ENCODE results near the gene PSMD10. TPM values are rescaled to one million over a fixed set of nuclear protein-coding genes. Genes with fewer than 3 reads are reported as not detected.

Gene PSMD10
- total RNA-seq, 1 donor from 2014 or later: 47.3 TPM

DNA sequence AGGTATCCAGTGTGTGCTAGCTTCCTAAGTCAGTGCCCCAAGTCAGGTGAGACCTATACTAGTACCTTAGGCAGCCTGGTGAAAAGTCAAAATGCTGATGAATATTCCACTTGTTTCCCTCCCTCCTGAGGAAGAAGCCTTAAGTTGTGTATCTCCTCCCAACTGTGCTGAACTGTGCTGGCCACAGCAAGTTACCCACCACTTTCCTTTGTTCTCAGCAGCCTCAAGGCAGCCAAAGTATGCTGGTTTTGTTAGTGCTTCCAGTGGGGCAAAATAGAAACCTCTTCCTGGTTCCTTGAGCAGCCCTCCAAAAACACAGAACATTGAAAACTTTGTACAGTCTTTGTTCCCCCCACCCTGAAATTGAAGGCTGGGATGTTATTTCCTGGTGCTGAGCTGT lies 14.1 kb upstream of the PSMD10 start:
- Histone ChIP-seq H3K9me3 (ENCODE audit: insufficient read depth, low read depth, low read length) (no peaks in the 10 kb centered on the region), H3K4me1 (ENCODE audit: insufficient read depth, low read length) (no peaks in the 10 kb centered on the region), H3K9ac (ENCODE audit: low read length) (no peak overlapping the region), H3K27me3 (ENCODE audit: insufficient read depth, low read length) (no peaks in the 10 kb centered on the region), H2AFZ (ENCODE audit: low read depth, low read length) (no peak overlapping the region), H3K27ac (ENCODE audit: low read depth, low read length) (no peak overlapping the region), H3K4me2 (ENCODE audit: low read length) (no peak overlapping the region), H3K79me2 (ENCODE audit: insufficient read depth, low read length) (no peaks in the 10 kb centered on the region), H3K36me3 (ENCODE audit: insufficient read depth, low read length) (no peaks in the 10 kb centered on the region), H4K20me1 (ENCODE audit: insufficient read depth, low read length) (no peaks in the 10 kb centered on the region), H3K4me3 (ENCODE audit: insufficient read depth, low read depth, low read length) (no peak overlapping the region)
- TF ChIP-seq CTCF (IDR thresholded peaks at IDR 0.05; ENCODE audit: insufficient read depth, low read depth, low read length): no peak
- TF ChIP-seq EZH2 (IDR thresholded peaks at IDR 0.05; ENCODE audit: insufficient read depth, low read length): no peak
- no peaks in the 10 kb centered on the region for H3K27me3 Mint-ChIP-seq (ENCODE audit: low read depth, unreplicated experiment)
- FAIRE-seq: peak; percentile 17
- no peaks in the 10 kb centered on the region for H3K36me3 Mint-ChIP-seq (ENCODE audit: low read depth, unreplicated experiment)
- DNase-seq (ENCODE audit: low read depth): no peak
- H3K27ac Mint-ChIP-seq (ENCODE audit: unreplicated experiment): no peak overlapping the region
- no peak overlapping the region for H3K4me3 Mint-ChIP-seq (ENCODE audit: unreplicated experiment)
- no peaks in the 10 kb centered on the region for H3K4me1 Mint-ChIP-seq (ENCODE audit: low read depth, unreplicated experiment)
- H3K9me3 Mint-ChIP-seq (ENCODE audit: unreplicated experiment): no peaks in the 10 kb centered on the region

GRCh38 chrX:108097380-108097779 lies 6.0 kb upstream of the PSMD10 start:
- no peak overlapping the region for H2AFZ ChIP-seq (ENCODE audit: low read depth, low read length)
- DNase-seq (ENCODE audit: low read depth) (no peak), FAIRE-seq (peak; percentile 94)
- peak overlapping the region; percentile 26 for H3K4me2 ChIP-seq (ENCODE audit: low read length)
- Mint-ChIP-seq H3K4me1 (ENCODE audit: low read depth, unreplicated experiment) (no peaks in the 10 kb centered on the region), H3K9me3 (ENCODE audit: unreplicated experiment) (no peaks in the 10 kb centered on the region), H3K36me3 (ENCODE audit: low read depth, unreplicated experiment) (no peaks in the 10 kb centered on the region), H3K27ac (ENCODE audit: unreplicated experiment) (no peak overlapping the region), H3K27me3 (ENCODE audit: low read depth, unreplicated experiment) (no peaks in the 10 kb centered on the region), H3K4me3 (ENCODE audit: unreplicated experiment) (no peak overlapping the region)
- peaks cover 2% of the 10 kb centered on the region for H3K4me1 ChIP-seq (ENCODE audit: insufficient read depth, low read length)
- no peaks in the 10 kb centered on the region for H3K9me3 ChIP-seq (ENCODE audit: insufficient read depth, low read depth, low read length)
- no peaks in the 10 kb centered on the region for H3K27me3 ChIP-seq (ENCODE audit: insufficient read depth, low read length)
- H3K36me3 ChIP-seq (ENCODE audit: insufficient read depth, low read length): no peaks in the 10 kb centered on the region
- no peak overlapping the region for H3K27ac ChIP-seq (ENCODE audit: low read depth, low read length)
- TF ChIP-seq CTCF (IDR thresholded peaks at IDR 0.05; ENCODE audit: insufficient read depth, low read depth, low read length) (no peak), EZH2 (IDR thresholded peaks at IDR 0.05; ENCODE audit: insufficient read depth, low read length) (no peak)
- no peak overlapping the region for H3K9ac ChIP-seq (ENCODE audit: low read length)
- peaks cover 6% of the 10 kb centered on the region for H3K79me2 ChIP-seq (ENCODE audit: insufficient read depth, low read length)
- H4K20me1 ChIP-seq (ENCODE audit: insufficient read depth, low read length): no peaks in the 10 kb centered on the region
- H3K4me3 ChIP-seq (ENCODE audit: insufficient read depth, low read depth, low read length): no peak overlapping the region

DNA sequence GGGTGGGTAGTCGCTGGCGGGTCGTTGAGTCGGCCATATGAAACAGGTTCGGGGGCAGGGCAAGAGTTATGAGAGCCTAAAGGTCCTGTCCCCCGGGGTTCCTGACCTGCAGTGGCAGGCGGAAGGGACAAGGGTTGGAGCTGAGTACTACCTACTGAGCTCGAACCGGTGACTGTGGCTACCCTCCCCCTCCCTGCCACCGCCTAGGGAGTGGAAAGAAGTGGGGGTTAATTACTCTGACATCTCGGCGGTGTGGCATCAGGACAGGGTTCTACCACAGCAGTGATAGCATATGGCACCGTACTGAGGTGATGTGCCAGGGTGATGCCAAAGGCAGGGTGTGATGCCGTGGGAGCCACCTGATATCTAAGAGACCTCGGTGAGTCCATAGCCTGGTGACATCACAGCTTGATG lies 543 bp upstream of the PSMD10 start:
- H3K36me3 ChIP-seq (ENCODE audit: insufficient read depth, low read length): no peaks in the 10 kb centered on the region
- H4K20me1 ChIP-seq (ENCODE audit: insufficient read depth, low read length): no peaks in the 10 kb centered on the region
- no peaks in the 10 kb centered on the region for H3K9me3 Mint-ChIP-seq (ENCODE audit: unreplicated experiment)
- TF ChIP-seq CTCF (IDR thresholded peaks at IDR 0.05; ENCODE audit: insufficient read depth, low read depth, low read length): no peak
- TF ChIP-seq EZH2 (IDR thresholded peaks at IDR 0.05; ENCODE audit: insufficient read depth, low read length): no peak
- no peaks in the 10 kb centered on the region for H3K4me1 ChIP-seq (ENCODE audit: insufficient read depth, low read length)
- FAIRE-seq: no peak
- H3K27me3 ChIP-seq (ENCODE audit: insufficient read depth, low read length): no peaks in the 10 kb centered on the region
- H3K4me3 Mint-ChIP-seq (ENCODE audit: unreplicated experiment): no peak overlapping the region
- no peaks in the 10 kb centered on the region for H3K9me3 ChIP-seq (ENCODE audit: insufficient read depth, low read depth, low read length)
- H3K4me3 ChIP-seq (ENCODE audit: insufficient read depth, low read depth, low read length): peak overlapping the region; percentile 84
- DNase-seq (ENCODE audit: low read depth): no peak
- no peak overlapping the region for H3K27ac Mint-ChIP-seq (ENCODE audit: unreplicated experiment)
- peak overlapping the region; percentile 98 for H3K9ac ChIP-seq (ENCODE audit: low read length)
- H3K27me3 Mint-ChIP-seq (ENCODE audit: low read depth, unreplicated experiment): no peaks in the 10 kb centered on the region
- no peaks in the 10 kb centered on the region for H3K36me3 Mint-ChIP-seq (ENCODE audit: low read depth, unreplicated experiment)
- peak overlapping the region; percentile 83 for H3K4me2 ChIP-seq (ENCODE audit: low read length)
- H3K4me1 Mint-ChIP-seq (ENCODE audit: low read depth, unreplicated experiment): peaks cover 3% of the 10 kb centered on the region
- H2AFZ ChIP-seq (ENCODE audit: low read depth, low read length): peak overlapping the region; percentile 92
- H3K79me2 ChIP-seq (ENCODE audit: insufficient read depth, low read length): peaks cover 37% of the 10 kb centered on the region
- H3K27ac ChIP-seq (ENCODE audit: low read depth, low read length): peak overlapping the region; percentile 42

Data from astrocyte (in vitro differentiated cells and primary cell).